ENCODE measurements around the gene SOWAHA. TPM values are rescaled to one million over a fixed set of nuclear protein-coding genes. Genes with fewer than 3 reads are reported as not detected.

SOWAHA gene
- total RNA-seq, 1 donor from 2014 or later = not detected

GRCh38 chr5:132788508-132788907 is 24.6 kb upstream of the SOWAHA start:
- H3K27me3 Mint-ChIP-seq = peaks cover 24% of the 10 kb centered on the region
- no peaks in the 10 kb centered on the region for H3K4me1 Mint-ChIP-seq
- no peak for TF ChIP-seq CTCF (IDR thresholded peaks at IDR 0.05)
- no peak overlapping the region for H3K4me3 Mint-ChIP-seq
- H3K9me3 Mint-ChIP-seq = no peaks in the 10 kb centered on the region
- DNase-seq = no peak
- no peaks in the 10 kb centered on the region for H3K36me3 Mint-ChIP-seq (ENCODE audit: low read depth)
- intact Hi-C loops (cut with micrococcal nuclease) = no loop called here
- no peak overlapping the region for H3K27ac Mint-ChIP-seq
- no peak for ATAC-seq (ENCODE audit: low read depth)
- ChIA-PET POLR2A (no interaction called here), CTCF (no interaction called here)

- ATAC-seq (ENCODE audit: low read depth) = no peak
- Mint-ChIP-seq H3K27me3 (peaks cover 25% of the 10 kb centered on the region), H3K36me3 (ENCODE audit: low read depth) (no peaks in the 10 kb centered on the region), H3K9me3 (no peaks in the 10 kb centered on the region), H3K4me1 (no peaks in the 10 kb centered on the region), H3K27ac (no peak overlapping the region), H3K4me3 (no peak overlapping the region)
- no peak for DNase-seq
- intact Hi-C loops (cut with micrococcal nuclease) = no loop called here
- CTCF ChIA-PET = interaction anchor here (0.7 kb wide), 1 partner anchor 169 kb away, joined by 3 read pairs; no protein-coding TSS in a partner anchor
- POLR2A ChIA-PET = interaction anchor here (0.6 kb wide), 1 partner anchor 35 kb away, joined by 5 read pairs; no protein-coding TSS in a partner anchor
- no peak for TF ChIP-seq CTCF (IDR thresholded peaks at IDR 0.05)
These were observed 23.9 kb upstream of the SOWAHA start for GRCh38 chr5:132788990-132789886.

- intact Hi-C loops (cut with micrococcal nuclease) = no loop called here
- Mint-ChIP-seq H3K27ac (no peak overlapping the region), H3K4me1 (no peaks in the 10 kb centered on the region), H3K4me3 (no peak overlapping the region), H3K27me3 (peaks cover 22% of the 10 kb centered on the region), H3K9me3 (no peaks in the 10 kb centered on the region), H3K36me3 (ENCODE audit: low read depth) (no peaks in the 10 kb centered on the region)
- DNase-seq (no peak), ATAC-seq (ENCODE audit: low read depth) (no peak)
- CTCF ChIA-PET = interaction anchor here (0.7 kb wide), 1 partner anchor 168 kb away, joined by 3 read pairs; no protein-coding TSS in a partner anchor
- TF ChIP-seq CTCF (IDR thresholded peaks at IDR 0.05) = no peak
- POLR2A ChIA-PET = interaction anchor here (0.6 kb wide), 1 partner anchor 34 kb away, joined by 5 read pairs; no protein-coding TSS in a partner anchor
These were observed 22.8 kb upstream of the SOWAHA start for GRCh38 chr5:132790201-132790865.

- DNase-seq (no peak), ATAC-seq (ENCODE audit: low read depth) (no peak)
- Mint-ChIP-seq H3K27me3 (peaks cover 21% of the 10 kb centered on the region), H3K9me3 (no peaks in the 10 kb centered on the region), H3K36me3 (ENCODE audit: low read depth) (no peaks in the 10 kb centered on the region), H3K4me1 (no peaks in the 10 kb centered on the region), H3K27ac (no peak overlapping the region), H3K4me3 (no peak overlapping the region)
- intact Hi-C loops (cut with micrococcal nuclease) = no loop called here
- ChIA-PET POLR2A (no interaction called here), CTCF (no interaction called here)
- TF ChIP-seq CTCF (IDR thresholded peaks at IDR 0.05) = no peak
These were observed 22.1 kb upstream of the SOWAHA start for GRCh38 chr5:132791026-132791425.

- DNase-seq (no peak), ATAC-seq (ENCODE audit: low read depth) (no peak)
- no peaks in the 10 kb centered on the region for H3K36me3 Mint-ChIP-seq (ENCODE audit: low read depth)
- no peak overlapping the region for H3K27ac Mint-ChIP-seq
- POLR2A ChIA-PET = no interaction called here
- no peak overlapping the region for H3K4me3 Mint-ChIP-seq
- no peaks in the 10 kb centered on the region for H3K9me3 Mint-ChIP-seq
- TF ChIP-seq CTCF (IDR thresholded peaks at IDR 0.05) = no peak
- H3K27me3 Mint-ChIP-seq = peaks cover 43% of the 10 kb centered on the region
- CTCF ChIA-PET = no interaction called here
- no peaks in the 10 kb centered on the region for H3K4me1 Mint-ChIP-seq
- intact Hi-C loops (cut with micrococcal nuclease) = no loop called here
These were observed 15.5 kb upstream of the SOWAHA start for GRCh38 chr5:132797651-132798050.
